HG02870 (cell line): ENCODE data around the gene LCN10.

ENCODE experiments used
- ATAC-seq: cut with Tn5 transposase; IDR thresholded peaks from one replicate; pipeline ENCODE4 v1.9.1; 2021; ENCODE audit warnings: mild to moderate bottlenecking, moderate library complexity; ENCODE audit not compliant: unreplicated experiment

LCN10 gene

GRCh38 chr9:136740491-136740890 lies 2.2 kb downstream of the LCN10 start:
- ATAC-seq = no peak

- no peak for ATAC-seq
Measured at GRCh38 chr9:136740069-136740468, 2.7 kb downstream of the LCN10 start.

GRCh38 chr9:136739509-136739908 lies 3.2 kb downstream of the LCN10 start:
- no peak for ATAC-seq

GRCh38 chr9:136738960-136739359 lies 3.8 kb downstream of the LCN10 start:
- ATAC-seq = no peak

GRCh38 chr9:136735812-136736480 lies 6.8 kb downstream of the LCN10 start:
- no peak for ATAC-seq

- ATAC-seq = no peak
Measured at GRCh38 chr9:136734837-136735496, 7.8 kb downstream of the LCN10 start.

GRCh38 chr9:136733611-136734010 lies 9.1 kb downstream of the LCN10 start:
- no peak for ATAC-seq

GRCh38 chr9:136732444-136733178 lies 10.1 kb downstream of the LCN10 start:
- no peak for ATAC-seq

GRCh38 chr9:136729926-136730325 lies 12.8 kb downstream of the LCN10 start:
- no peak for ATAC-seq

- no peak for ATAC-seq
Measured at GRCh38 chr9:136729144-136729543, 13.6 kb downstream of the LCN10 start.

- ATAC-seq = peak; percentile 21
Measured at GRCh38 chr9:136728548-136729123, 14.1 kb downstream of the LCN10 start.

- ATAC-seq = peak; percentile 54
Measured at GRCh38 chr9:136728080-136728547, 14.6 kb downstream of the LCN10 start.

GRCh38 chr9:136726631-136727191 lies 16.0 kb downstream of the LCN10 start:
- ATAC-seq = no peak

- no peak for ATAC-seq
Measured at GRCh38 chr9:136726118-136726517, 16.6 kb downstream of the LCN10 start.

GRCh38 chr9:136725612-136726011 lies 17.1 kb downstream of the LCN10 start:
- no peak for ATAC-seq

GRCh38 chr9:136724772-136725171 lies 18.0 kb downstream of the LCN10 start:
- no peak for ATAC-seq

- ATAC-seq = no peak
Measured at GRCh38 chr9:136723989-136724388, 18.8 kb downstream of the LCN10 start.

GRCh38 chr9:136723362-136723976 lies 19.3 kb downstream of the LCN10 start:
- no peak for ATAC-seq

- no peak for ATAC-seq
Measured at GRCh38 chr9:136722969-136723356, 19.8 kb downstream of the LCN10 start.

- ATAC-seq = no peak
Measured at GRCh38 chr9:136722093-136722968, 20.4 kb downstream of the LCN10 start.
